ENCODE measurements around the gene TBC1D17.

TBC1D17 gene

GRCh38 chr19:49904136-49904535 is 26.6 kb downstream of the TBC1D17 start:
- H3K27ac ChIP-seq (ENCODE audit: low read depth, low read length): no peak overlapping the region
- H3K4me2 ChIP-seq (ENCODE audit: low read length): peak overlapping the region; percentile 36
- no peak overlapping the region for H3K4me3 ChIP-seq (ENCODE audit: low read length)
- peaks cover 15% of the 10 kb centered on the region for H3K79me2 ChIP-seq (ENCODE audit: control insufficient read depth, low read length)
- peaks cover 34% of the 10 kb centered on the region for H3K36me3 ChIP-seq (ENCODE audit: control insufficient read depth, low read length)
- H3K27me3 ChIP-seq (ENCODE audit: control insufficient read depth, low read length): peaks cover 5% of the 10 kb centered on the region
- no peaks in the 10 kb centered on the region for H3K9me2 ChIP-seq (replicated peaks; ENCODE audit: control insufficient read depth, low read length)
- H4K20me1 ChIP-seq (ENCODE audit: control insufficient read depth, insufficient read depth, low read depth, low read length): peaks cover 18% of the 10 kb centered on the region; the same call in 1 of the 2 replicates
- H3F3A ChIP-seq (ENCODE audit: control insufficient read depth, insufficient read depth): peaks cover 19% of the 10 kb centered on the region
- H3K4me1 ChIP-seq (ENCODE audit: control insufficient read depth, low read length): peaks cover 60% of the 10 kb centered on the region
- no peaks in the 10 kb centered on the region for H3K9me3 ChIP-seq (ENCODE audit: control insufficient read depth, insufficient read depth, low read length)
- TF ChIP-seq EZH2phosphoT487 (IDR thresholded peaks at IDR 0.05; ENCODE audit: borderline replicate concordance, low read length): no peak

- H3K4me1 ChIP-seq (ENCODE audit: control insufficient read depth, low read length): peaks cover 84% of the 10 kb centered on the region
- peak overlapping the region; percentile 2; the same call in 1 of the 2 replicates for H3K4me3 ChIP-seq (ENCODE audit: low read length)
- H3F3A ChIP-seq (ENCODE audit: control insufficient read depth, insufficient read depth): peaks cover 19% of the 10 kb centered on the region
- peaks cover 62% of the 10 kb centered on the region for H3K36me3 ChIP-seq (ENCODE audit: control insufficient read depth, low read length)
- H3K79me2 ChIP-seq (ENCODE audit: control insufficient read depth, low read length): peaks cover 41% of the 10 kb centered on the region
- H3K9me2 ChIP-seq (replicated peaks; ENCODE audit: control insufficient read depth, low read length): no peaks in the 10 kb centered on the region
- H3K4me2 ChIP-seq (ENCODE audit: low read length): peak overlapping the region; percentile 47
- no peaks in the 10 kb centered on the region for H3K9me3 ChIP-seq (ENCODE audit: control insufficient read depth, insufficient read depth, low read length)
- H4K20me1 ChIP-seq (ENCODE audit: control insufficient read depth, insufficient read depth, low read depth, low read length): peaks cover 22% of the 10 kb centered on the region; the same call in 1 of the 2 replicates
- H3K27me3 ChIP-seq (ENCODE audit: control insufficient read depth, low read length): peaks cover 5% of the 10 kb centered on the region
- H3K27ac ChIP-seq (ENCODE audit: low read depth, low read length): peak overlapping the region; percentile 37; the same call in 1 of the 2 replicates
- TF ChIP-seq CTCF (IDR thresholded peaks at IDR 0.05; ENCODE audit: low read depth, low read length, poor library complexity, severe bottlenecking): no peak
- TF ChIP-seq EZH2phosphoT487 (IDR thresholded peaks at IDR 0.05; ENCODE audit: borderline replicate concordance, low read length): no peak
These were observed 29.5 kb downstream of the TBC1D17 start for GRCh38 chr19:49906879-49907564.

GRCh38 chr19:49907745-49908446 is 30.4 kb downstream of the TBC1D17 start:
- peaks cover 22% of the 10 kb centered on the region; the same call in 1 of the 2 replicates for H4K20me1 ChIP-seq (ENCODE audit: control insufficient read depth, insufficient read depth, low read depth, low read length)
- H3K27ac ChIP-seq (ENCODE audit: low read depth, low read length): no peak overlapping the region
- H3K9me2 ChIP-seq (replicated peaks; ENCODE audit: control insufficient read depth, low read length): no peaks in the 10 kb centered on the region
- H3K4me3 ChIP-seq (ENCODE audit: low read length): 0 out of 2 replicates have a peak overlapping the region, but pooled peaks have one; percentile 13
- H3F3A ChIP-seq (ENCODE audit: control insufficient read depth, insufficient read depth): peaks cover 19% of the 10 kb centered on the region
- H3K79me2 ChIP-seq (ENCODE audit: control insufficient read depth, low read length): peaks cover 47% of the 10 kb centered on the region
- no peak for TF ChIP-seq EZH2phosphoT487 (IDR thresholded peaks at IDR 0.05; ENCODE audit: borderline replicate concordance, low read length)
- peak overlapping the region; percentile 47 for H3K4me2 ChIP-seq (ENCODE audit: low read length)
- H3K9me3 ChIP-seq (ENCODE audit: control insufficient read depth, insufficient read depth, low read length): no peaks in the 10 kb centered on the region
- H3K36me3 ChIP-seq (ENCODE audit: control insufficient read depth, low read length): peaks cover 70% of the 10 kb centered on the region
- H3K4me1 ChIP-seq (ENCODE audit: control insufficient read depth, low read length): peaks cover 90% of the 10 kb centered on the region
- peaks cover 5% of the 10 kb centered on the region for H3K27me3 ChIP-seq (ENCODE audit: control insufficient read depth, low read length)

GRCh38 chr19:49908480-49909420 is 31.2 kb downstream of the TBC1D17 start:
- TF ChIP-seq CTCF (IDR thresholded peaks at IDR 0.05; ENCODE audit: low read depth, low read length, poor library complexity, severe bottlenecking): no peak
- Histone ChIP-seq H3K9me3 (ENCODE audit: control insufficient read depth, insufficient read depth, low read length) (no peaks in the 10 kb centered on the region), H3K36me3 (ENCODE audit: control insufficient read depth, low read length) (peaks cover 79% of the 10 kb centered on the region), H3K4me2 (ENCODE audit: low read length) (peak overlapping the region; percentile 47; the same call in 1 of the 2 replicates), H4K20me1 (ENCODE audit: control insufficient read depth, insufficient read depth, low read depth, low read length) (peaks cover 25% of the 10 kb centered on the region; the same call in 1 of the 2 replicates), H3K79me2 (ENCODE audit: control insufficient read depth, low read length) (peaks cover 56% of the 10 kb centered on the region), H3K27me3 (ENCODE audit: control insufficient read depth, low read length) (no peaks in the 10 kb centered on the region), H3K4me1 (ENCODE audit: control insufficient read depth, low read length) (peaks cover 90% of the 10 kb centered on the region), H3F3A (ENCODE audit: control insufficient read depth, insufficient read depth) (peaks cover 16% of the 10 kb centered on the region), H3K9me2 (replicated peaks; ENCODE audit: control insufficient read depth, low read length) (no peaks in the 10 kb centered on the region), H3K27ac (ENCODE audit: low read depth, low read length) (no peak overlapping the region), H3K4me3 (ENCODE audit: low read length) (no peak overlapping the region)
